GM21717 (cell line): Measurements from ENCODE around the gene NTN5.

Source experiments
- ATAC-seq: cut with Tn5 transposase; IDR thresholded peaks from one replicate; pipeline ENCODE4 v1.9.1; 2021; ENCODE audit warnings: mild to moderate bottlenecking, moderate library complexity; ENCODE audit not compliant: unreplicated experiment

The NTN5 gene

GRCh38 chr19:48616041-48616436 lies 56.8 kb downstream of the NTN5 start:
- ATAC-seq = no peak

GRCh38 chr19:48615231-48616040 lies 57.4 kb downstream of the NTN5 start:
- no peak for ATAC-seq

- no peak for ATAC-seq
These were observed 58.2 kb downstream of the NTN5 start, which contains the start of gene FAM83E for GRCh38 chr19:48614436-48615230. FAM83E (minus strand) TSS chr19:48615076; CDS start chr19:48613372, 1,704 bp downstream.

GRCh38 chr19:48613852-48614435 lies 58.9 kb downstream of the NTN5 start:
- ATAC-seq = no peak

- no peak for ATAC-seq
These were observed 59.6 kb downstream of the NTN5 start for GRCh38 chr19:48613024-48613851.

- ATAC-seq = no peak
These were observed 60.9 kb downstream of the NTN5 start for GRCh38 chr19:48611872-48612271.
